ENCODE measurements around the gene DOCK3.
"Not testable (repeated sequence)": the region's sequence is repeated elsewhere in the genome, so short reads cannot be mapped to it uniquely, and the experiment has no call there.

The DOCK3 gene

DNA sequence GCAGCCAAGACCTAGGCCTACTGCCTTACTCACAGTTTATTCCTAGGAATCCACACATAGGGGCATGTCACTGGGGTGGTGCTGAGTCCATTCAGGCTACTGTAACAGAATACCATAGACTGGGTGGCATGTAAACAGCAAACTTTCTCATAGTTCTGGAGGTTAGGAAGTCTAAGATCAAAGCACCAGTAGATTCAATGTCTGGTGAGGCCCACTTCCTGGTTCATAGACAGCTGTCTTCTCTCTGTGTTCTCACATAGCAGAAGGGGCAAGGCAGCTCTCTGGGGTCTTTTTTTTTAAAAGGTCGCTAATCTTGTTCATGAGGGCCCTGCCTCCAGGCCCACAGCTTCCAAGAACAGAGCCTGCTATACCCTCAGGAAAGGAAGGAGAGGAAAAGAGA lies 596.4 kb downstream of the DOCK3 start:
- no peak for DNase-seq

- no peak for DNase-seq
These were observed 599.3 kb downstream of the DOCK3 start for GRCh38 chr3:51274052-51274451.

DNA sequence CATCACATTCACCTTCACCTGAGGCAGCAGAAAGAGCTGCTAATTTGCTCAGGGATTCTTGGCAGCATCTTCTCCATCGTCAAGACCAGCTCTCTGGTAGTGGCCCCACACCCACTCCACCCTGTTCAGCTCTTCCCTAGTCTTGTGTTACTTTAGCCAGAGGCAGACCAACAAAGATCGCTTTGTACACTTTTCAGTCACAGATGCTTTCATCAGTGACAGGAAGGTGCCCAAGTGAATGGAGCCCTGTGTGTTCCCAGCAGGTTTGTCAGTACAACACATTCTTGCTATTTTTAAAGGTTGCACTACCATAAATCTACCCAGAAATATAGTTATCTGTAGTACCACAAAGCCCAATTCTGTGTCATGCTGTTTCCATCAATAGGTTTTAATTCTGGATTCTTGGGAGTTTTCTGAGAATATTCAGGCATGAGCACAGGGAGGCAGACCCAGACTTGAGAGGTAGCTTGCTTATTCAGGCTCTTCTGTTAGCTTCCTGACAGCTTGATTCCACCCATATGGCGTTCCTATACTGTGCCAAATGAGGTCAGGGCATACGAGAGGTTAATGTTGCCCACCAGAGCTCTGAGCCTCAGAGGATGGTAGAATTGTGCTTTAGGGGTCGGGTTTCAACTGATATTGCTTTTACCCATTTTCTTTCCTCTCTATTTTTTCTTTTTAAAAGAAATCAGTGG lies 600.5 kb downstream of the DOCK3 start:
- no peak for DNase-seq

DNA sequence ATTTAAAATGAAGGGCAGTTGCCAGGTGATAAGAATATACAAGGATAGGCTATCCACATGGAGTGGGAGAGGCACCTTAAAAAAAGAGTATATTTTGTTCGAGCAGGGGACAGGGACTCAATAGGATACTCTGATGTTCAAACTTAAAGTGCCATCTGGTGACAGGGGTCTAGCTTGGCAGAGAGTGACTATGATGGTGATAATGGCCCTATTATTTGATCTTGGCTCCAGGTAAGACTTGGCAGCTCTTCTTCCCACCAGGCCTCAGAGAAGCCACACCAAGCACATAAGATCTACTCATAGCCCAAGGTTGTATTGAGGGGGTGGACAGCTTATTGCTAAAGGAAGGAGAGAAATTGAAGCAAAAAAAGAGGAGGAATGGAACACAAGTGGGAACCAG lies 601.3 kb downstream of the DOCK3 start:
- DNase-seq, result no peak

GRCh38 chr3:51279448-51279847 lies 604.7 kb downstream of the DOCK3 start:
- no peak for DNase-seq

DNA sequence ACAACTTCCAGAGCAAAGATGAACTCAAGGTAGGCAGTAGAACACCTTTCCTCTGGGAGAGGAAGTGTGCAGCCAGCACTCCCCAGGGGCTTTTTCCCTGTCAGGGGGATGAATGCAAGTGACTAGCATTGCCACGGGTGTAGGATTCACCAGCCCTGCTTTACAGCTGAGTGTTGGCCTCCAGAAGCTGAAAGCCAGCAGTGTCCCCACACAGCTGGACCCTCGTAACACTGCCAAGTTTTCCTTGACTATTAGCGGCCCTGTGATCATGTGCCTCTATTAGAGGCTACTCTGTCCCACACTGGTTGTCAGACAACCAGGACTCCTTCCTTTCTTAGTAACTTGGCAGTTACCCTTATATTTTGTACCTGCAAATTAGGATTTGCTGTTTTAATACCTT lies 605.4 kb downstream of the DOCK3 start:
- DNase-seq, result no peak

DNA sequence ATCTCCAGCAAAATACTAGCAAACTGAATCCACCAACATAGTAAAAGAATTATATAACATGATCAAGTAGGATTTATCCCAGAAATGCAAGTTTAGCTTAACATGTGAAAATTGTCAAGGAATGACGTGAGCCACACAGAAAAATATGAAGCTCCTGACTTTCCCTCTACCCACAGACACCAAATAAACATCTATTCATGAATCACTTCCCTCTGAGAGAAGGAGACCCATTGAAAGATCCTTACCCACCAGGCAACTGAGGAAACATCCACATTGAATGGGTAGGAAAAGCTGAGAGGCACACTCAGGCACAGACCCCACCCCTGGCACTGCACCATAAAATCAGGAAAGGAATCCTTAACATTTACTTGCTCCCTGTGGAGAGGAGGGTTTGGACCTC lies 608.2 kb downstream of the DOCK3 start:
- DNase-seq, result no peak

DNA sequence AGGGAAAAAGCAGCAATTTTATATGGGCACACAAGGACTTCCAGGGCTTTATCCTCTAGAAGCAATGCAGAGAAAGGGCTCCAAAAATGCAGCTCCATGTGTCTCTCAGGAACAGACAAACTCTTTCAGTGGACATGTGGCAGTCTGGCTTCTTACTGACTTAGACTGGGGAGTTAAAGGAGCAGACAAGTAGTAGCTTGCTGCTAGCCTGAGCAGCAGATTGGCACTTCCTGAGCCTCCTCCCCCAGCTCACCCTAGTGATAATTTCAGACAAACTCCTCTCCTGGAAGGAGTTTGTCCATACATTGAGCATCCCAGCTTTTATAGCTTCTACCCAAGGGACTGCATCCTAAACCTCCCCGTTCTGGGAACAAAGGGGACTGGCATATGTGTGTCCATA lies 608.7 kb downstream of the DOCK3 start:
- no peak for DNase-seq

DNA sequence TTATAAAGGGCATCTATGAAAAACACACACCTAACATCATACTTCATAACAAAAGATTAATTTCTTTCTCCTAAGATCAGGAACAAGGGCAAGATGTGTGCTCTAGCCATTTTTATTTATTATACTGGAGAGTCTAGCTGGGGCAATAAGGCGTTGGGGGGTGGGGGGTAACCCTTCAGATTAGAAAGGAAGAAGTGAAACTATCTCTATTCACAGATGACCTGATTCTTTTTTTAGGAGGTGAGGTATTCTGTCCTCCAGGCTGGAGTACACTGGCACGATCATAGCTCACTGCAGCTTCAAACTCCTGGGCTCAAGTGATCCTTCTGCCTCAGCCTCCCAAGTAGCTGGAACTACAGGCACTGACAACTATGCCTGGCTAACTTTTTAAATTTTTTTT lies 620.9 kb downstream of the DOCK3 start:
- DNase-seq, result no peak

GRCh38 chr3:51297333-51297732 lies 622.6 kb downstream of the DOCK3 start:
- no peak for DNase-seq

- no peak for DNase-seq
These were observed 629.5 kb downstream of the DOCK3 start for GRCh38 chr3:51304230-51304629.

- no peak for DNase-seq
These were observed 631.4 kb downstream of the DOCK3 start for GRCh38 chr3:51306093-51306492.

DNA sequence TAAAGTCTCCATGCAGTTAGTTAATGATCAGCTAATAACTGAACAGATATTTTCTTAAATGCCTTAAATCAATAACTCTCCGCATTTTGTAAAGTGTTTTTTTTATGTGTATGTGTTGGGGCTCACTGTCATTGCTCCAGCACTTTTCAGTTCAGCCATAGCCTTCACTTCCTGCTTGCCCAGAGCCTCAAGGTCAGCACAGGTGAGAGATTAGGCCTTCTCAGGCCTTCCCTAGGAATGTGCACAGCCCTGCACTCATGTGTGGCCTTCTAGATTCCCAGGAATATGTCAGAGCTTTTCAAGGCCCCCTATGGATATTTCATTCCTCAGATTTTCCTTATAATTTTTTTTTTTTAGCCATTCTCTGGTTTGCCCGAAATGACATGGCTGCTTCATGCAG lies 632.7 kb downstream of the DOCK3 start:
- no peak for DNase-seq

DNA sequence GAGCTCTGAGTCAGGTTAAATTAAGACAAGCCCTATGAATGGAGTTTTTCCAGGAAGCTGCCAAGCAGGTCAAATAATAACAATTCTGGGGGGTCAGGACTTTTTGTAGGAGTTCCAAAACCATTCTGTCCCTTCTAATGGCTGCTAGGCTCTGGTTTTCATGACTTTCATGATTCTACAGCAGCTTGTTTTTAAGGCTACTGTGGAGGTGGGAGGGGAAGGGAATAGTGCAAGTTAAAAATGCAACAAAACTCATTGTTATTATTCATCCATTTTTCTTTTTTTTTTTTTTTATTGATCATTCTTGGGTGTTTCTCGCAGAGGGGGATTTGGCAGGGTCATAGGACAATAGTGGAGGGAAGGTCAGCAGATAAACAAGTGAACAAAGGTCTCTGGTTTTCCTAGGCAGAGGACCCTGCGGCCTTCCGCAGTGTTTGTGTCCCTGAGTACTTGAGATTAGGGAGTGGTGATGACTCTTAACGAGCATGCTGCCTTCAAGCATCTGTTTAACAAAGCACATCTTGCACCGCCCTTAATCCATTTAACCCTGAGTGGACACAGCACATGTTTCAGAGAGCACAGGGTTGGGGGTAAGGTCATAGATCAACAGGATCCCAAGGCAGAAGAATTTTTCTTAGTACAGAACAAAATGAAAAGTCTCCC lies 633.3 kb downstream of the DOCK3 start:
- DNase-seq, result not testable (repeated sequence)

- no peak for DNase-seq
These were observed 636.3 kb downstream of the DOCK3 start for GRCh38 chr3:51311055-51311454.

DNA sequence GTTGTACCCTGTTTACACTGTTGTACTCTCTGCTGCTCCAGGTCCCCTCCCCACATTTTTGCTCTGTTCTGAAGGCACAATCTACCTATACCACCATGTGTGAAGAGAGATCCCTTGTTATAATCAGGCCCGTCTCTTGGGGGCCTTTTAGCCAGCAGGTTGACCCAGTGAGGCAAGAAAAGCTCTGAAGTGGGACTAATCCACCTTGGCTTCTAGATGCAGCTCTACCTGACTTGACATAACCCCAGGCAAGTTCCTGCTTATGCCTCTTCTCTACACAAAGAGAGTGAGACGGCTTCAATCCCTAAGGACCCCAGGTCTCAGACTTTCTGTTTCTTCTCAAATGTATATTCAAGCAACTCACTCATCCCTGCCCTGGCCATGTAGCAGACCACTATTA lies 653.5 kb downstream of the DOCK3 start:
- no peak for DNase-seq

GRCh38 chr3:51330046-51330445 lies 655.3 kb downstream of the DOCK3 start:
- DNase-seq, result no peak

- no peak for DNase-seq
These were observed 657.4 kb downstream of the DOCK3 start for GRCh38 chr3:51332156-51332555.

GRCh38 chr3:51333021-51333420 lies 658.3 kb downstream of the DOCK3 start:
- no peak for DNase-seq

GRCh38 chr3:51336261-51336660 lies 661.5 kb downstream of the DOCK3 start:
- no peak for DNase-seq

- no peak for DNase-seq
These were observed 662.9 kb downstream of the DOCK3 start for GRCh38 chr3:51337666-51338065.

DNA sequence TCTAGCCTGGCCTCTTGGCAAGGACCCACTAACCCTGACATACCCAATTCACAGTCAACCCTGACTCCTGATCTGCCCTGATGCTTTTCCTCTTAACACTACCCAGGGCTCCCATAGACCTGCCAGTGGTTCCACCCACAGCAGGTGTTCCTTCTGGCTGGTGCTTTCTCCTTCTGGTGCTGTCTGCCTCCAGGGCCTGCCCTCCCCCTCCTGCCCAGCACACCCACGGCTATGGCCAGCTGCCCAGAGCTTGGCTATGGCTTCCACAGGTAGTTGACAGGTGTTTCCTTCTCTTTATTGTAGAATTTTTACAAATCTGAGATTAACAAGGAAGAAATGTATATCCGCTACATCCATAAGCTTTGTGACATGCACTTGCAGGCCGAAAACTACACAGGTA lies 663.9 kb downstream of the DOCK3 start:
- DNase-seq, result no peak

DNA sequence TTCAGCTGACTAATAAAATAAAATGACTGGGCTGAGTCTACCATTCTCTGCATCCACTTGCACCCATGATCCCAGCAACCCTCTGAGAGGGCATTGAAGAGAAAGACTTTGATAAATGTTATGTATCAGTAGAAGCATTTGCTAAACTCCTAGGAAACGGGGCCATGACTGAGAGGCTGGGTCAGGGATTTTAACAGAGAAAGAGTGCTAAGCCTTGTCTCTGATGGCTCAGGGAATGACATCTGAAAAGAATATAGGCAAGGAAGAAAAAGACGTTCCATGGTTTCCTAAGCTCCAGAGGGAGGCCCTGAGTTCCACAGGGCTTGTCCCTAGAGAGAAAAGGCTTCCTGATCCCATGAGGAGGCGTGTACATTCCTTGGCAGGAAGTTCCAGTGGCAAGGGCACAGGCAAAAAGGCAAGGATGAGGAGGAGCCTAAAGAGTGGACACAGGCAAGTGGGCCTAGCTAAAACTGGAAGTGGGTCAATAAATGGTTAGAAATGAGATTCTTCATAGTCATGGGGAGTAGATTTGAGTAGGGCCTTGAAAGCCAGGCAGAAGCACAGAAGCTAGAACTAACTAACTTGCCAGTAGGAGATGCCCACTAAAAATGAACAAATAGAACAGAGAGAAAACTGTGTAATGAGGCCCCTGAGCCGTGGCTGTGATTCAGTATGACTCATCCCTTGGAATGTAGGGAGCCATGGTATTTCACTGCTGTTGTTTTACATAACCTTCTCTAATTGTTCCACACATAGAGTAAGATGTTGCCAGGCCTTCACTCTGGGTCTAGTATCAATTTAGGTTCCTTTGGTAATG lies 665.5 kb downstream of the DOCK3 start:
- no peak for DNase-seq

- DNase-seq, result no peak
These were observed 666.4 kb downstream of the DOCK3 start for GRCh38 chr3:51340989-51341636.

Measured in stimulated activated CD4-positive, alpha-beta T cell treated with anti-CD3 and anti-CD28 coated beads, Interleukin-4, amount 100 ng/mL, for 1 hour (primary cell).